ENCODE results near the gene DPP4. TPM values are rescaled to one million over a fixed set of nuclear protein-coding genes. Genes with fewer than 3 reads are reported as not detected.

Gene DPP4
- polyA plus RNA-seq, 3 donors = 0.46 TPM; not detected in 2

DNA sequence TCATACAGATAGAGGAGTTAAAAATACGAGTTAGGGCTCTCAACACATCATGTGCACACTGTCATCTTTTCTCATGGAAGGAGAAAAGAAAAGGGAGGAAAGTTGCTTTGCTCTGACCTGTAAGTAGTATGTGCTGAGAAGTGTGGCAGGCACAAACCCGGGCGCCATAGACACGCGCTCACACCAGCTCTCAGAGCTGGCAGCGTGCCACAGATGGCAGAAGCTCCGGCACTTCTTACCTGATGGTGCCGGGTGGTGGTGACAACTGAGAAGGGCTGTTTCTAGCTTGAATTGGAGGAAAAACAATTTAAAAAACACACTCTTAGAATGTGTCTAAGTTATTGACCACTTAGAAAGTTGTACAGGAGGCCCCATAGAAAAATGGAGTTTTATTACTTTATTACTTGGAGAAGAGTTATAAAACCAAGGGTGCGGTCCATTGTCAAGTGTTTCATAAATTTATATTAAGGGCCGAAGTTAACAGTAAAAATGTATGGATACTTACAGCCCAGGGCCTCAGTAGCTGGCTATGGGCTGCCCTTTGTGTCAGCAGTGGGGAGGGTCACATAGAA, 92.2 kb downstream of the DPP4 start:
- Histone ChIP-seq H3K9ac (ENCODE audit: insufficient read depth, low read length, poor library complexity, severe bottlenecking) (no peak overlapping the region), H3K27me3 (ENCODE audit: control insufficient read depth in 2 of 2, insufficient read depth in 2 of 2, low read length in 2 of 2) (no peaks in the 10 kb centered on the region), H4K20me1 (ENCODE audit: insufficient read depth, low read length) (no peaks in the 10 kb centered on the region), H2AFZ (ENCODE audit: insufficient read depth, low read depth, low read length, poor library complexity, severe bottlenecking) (no peak overlapping the region), H3K36me3 (replicated peaks in 1 of 2; ENCODE audit: control insufficient read depth in 1 of 2, insufficient read depth in 2 of 2, low read length in 2 of 2) (no peaks in the 10 kb centered on the region), H3K4me1 (ENCODE audit: control insufficient read depth in 1 of 2, insufficient read depth in 2 of 2, low read length in 2 of 2) (peaks cover 8 to 9% of the 10 kb centered on the region in 2 donors), H3K9me3 (replicated peaks in 1 of 2; ENCODE audit: control insufficient read depth in 1 of 2, insufficient read depth in 1 of 2, low read length in 2 of 2) (no peaks in the 10 kb centered on the region), H3K4me2 (replicated peaks; ENCODE audit: extremely low read depth, low read length, poor library complexity, severe bottlenecking) (no peak overlapping the region), H3K79me2 (ENCODE audit: insufficient read depth, low read length) (no peaks in the 10 kb centered on the region), H3K4me3 (replicated peaks in 1 of 3; ENCODE audit: low read depth in 2 of 3, low read length in 3 of 3) (no peak overlapping the region), H3K27ac (ENCODE audit: low read depth in 1 of 2, low read length in 2 of 2) (no peak overlapping the region)
- H3K4me1 Mint-ChIP-seq = peaks cover 10% of the 10 kb centered on the region
- 97% methylated on average over 6 of the region's 10 CpGs for WGBS (ENCODE audit: insufficient coverage)
- H3K4me3 Mint-ChIP-seq = no peak overlapping the region
- H3K27ac Mint-ChIP-seq = no peak overlapping the region
- no peaks in the 10 kb centered on the region for H3K9me3 Mint-ChIP-seq
- H3K27me3 Mint-ChIP-seq (ENCODE audit: low read depth in 3 of 3) = no peaks in the 10 kb centered on the region
- intact Hi-C loops (cut with micrococcal nuclease) = no loop called here
- no peaks in the 10 kb centered on the region for H3K36me3 Mint-ChIP-seq
- no peak for DNase-seq
- TF ChIP-seq, protein P1, sequence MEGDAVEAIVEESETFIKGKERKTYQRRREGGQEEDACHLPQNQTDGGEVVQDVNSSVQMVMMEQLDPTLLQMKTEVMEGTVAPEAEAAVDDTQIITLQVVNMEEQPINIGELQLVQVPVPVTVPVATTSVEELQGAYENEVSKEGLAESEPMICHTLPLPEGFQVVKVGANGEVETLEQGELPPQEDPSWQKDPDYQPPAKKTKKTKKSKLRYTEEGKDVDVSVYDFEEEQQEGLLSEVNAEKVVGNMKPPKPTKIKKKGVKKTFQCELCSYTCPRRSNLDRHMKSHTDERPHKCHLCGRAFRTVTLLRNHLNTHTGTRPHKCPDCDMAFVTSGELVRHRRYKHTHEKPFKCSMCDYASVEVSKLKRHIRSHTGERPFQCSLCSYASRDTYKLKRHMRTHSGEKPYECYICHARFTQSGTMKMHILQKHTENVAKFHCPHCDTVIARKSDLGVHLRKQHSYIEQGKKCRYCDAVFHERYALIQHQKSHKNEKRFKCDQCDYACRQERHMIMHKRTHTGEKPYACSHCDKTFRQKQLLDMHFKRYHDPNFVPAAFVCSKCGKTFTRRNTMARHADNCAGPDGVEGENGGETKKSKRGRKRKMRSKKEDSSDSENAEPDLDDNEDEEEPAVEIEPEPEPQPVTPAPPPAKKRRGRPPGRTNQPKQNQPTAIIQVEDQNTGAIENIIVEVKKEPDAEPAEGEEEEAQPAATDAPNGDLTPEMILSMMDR (IDR thresholded peaks at IDR 0.05) = no peak

DNA sequence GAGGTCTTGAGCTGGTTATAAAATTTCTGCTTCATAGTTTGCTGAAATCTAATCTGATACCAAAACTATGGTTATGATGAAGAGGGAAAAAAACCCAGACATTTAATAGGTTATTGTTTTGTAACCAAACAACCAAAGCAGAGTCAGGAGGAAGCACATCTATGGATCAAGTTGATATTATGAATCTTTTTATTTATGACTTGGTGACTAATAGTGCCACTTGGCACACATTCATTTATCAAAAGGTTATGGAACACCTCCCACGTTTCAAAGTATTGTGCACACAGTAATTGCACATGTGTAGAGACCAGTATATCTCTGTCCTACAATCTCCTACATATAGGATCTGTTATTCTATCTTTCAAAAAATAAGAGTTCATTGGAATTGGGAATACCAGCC, 93.0 kb downstream of the DPP4 start:
- no peak overlapping the region for H3K4me3 Mint-ChIP-seq
- Histone ChIP-seq H3K4me1 (ENCODE audit: control insufficient read depth in 1 of 2, insufficient read depth in 2 of 2, low read length in 2 of 2) (peaks cover 15 to 16% of the 10 kb centered on the region in 2 donors), H3K4me2 (replicated peaks; ENCODE audit: extremely low read depth, low read length, poor library complexity, severe bottlenecking) (no peak overlapping the region), H4K20me1 (ENCODE audit: insufficient read depth, low read length) (no peaks in the 10 kb centered on the region), H3K4me3 (replicated peaks in 1 of 3; ENCODE audit: low read depth in 2 of 3, low read length in 3 of 3) (no peak overlapping the region), H3K27ac (ENCODE audit: low read depth in 1 of 2, low read length in 2 of 2) (no peak overlapping the region), H3K9ac (ENCODE audit: insufficient read depth, low read length, poor library complexity, severe bottlenecking) (no peak overlapping the region), H3K36me3 (replicated peaks in 1 of 2; ENCODE audit: control insufficient read depth in 1 of 2, insufficient read depth in 2 of 2, low read length in 2 of 2) (no peaks in the 10 kb centered on the region), H3K9me3 (replicated peaks in 1 of 2; ENCODE audit: control insufficient read depth in 1 of 2, insufficient read depth in 1 of 2, low read length in 2 of 2) (no peaks in the 10 kb centered on the region), H2AFZ (ENCODE audit: insufficient read depth, low read depth, low read length, poor library complexity, severe bottlenecking) (no peak overlapping the region), H3K27me3 (ENCODE audit: control insufficient read depth in 2 of 2, insufficient read depth in 2 of 2, low read length in 2 of 2) (no peaks in the 10 kb centered on the region), H3K79me2 (ENCODE audit: insufficient read depth, low read length) (no peaks in the 10 kb centered on the region)
- H3K27ac Mint-ChIP-seq = no peak overlapping the region
- no CpG with 5 or more reads among the region's 1 CpG for WGBS (ENCODE audit: insufficient coverage)
- TF ChIP-seq, protein P1 (IDR thresholded peaks at IDR 0.05) = no peak
- DNase-seq = no peak
- H3K36me3 Mint-ChIP-seq = no peaks in the 10 kb centered on the region
- H3K9me3 Mint-ChIP-seq = no peaks in the 10 kb centered on the region
- intact Hi-C loops (cut with micrococcal nuclease) = no loop called here
- no peaks in the 10 kb centered on the region for H3K27me3 Mint-ChIP-seq (ENCODE audit: low read depth in 3 of 3)
- H3K4me1 Mint-ChIP-seq = peaks cover 16% of the 10 kb centered on the region

Measured in CD14-positive monocyte (primary cell).